ENCODE measurements around the gene TIMM17B.

- TF ChIP-seq CTCF (conservative IDR thresholded peaks at IDR 0.05): no peak
- no peak for TF ChIP-seq ZFX (IDR thresholded peaks at IDR 0.05)
Measured at GRCh38 chrX:48890296-48890925, 7.2 kb downstream of the TIMM17B start.

Measured in C4-2B (cell line).